Cardiac ventricle fibroblast (primary cell): Measurements from ENCODE around the gene PYCR2. TPM values are rescaled to one million over a fixed set of nuclear protein-coding genes. Genes with fewer than 3 reads are reported as not detected.

Experiments used
- total RNA-seq: library from RNA; depleted of rRNA; stranded (reverse); fragments of >200 nt; gene quantifications from 2 replicates; pipeline ENCODE4 v1.2.3, GENCODE V29; 2015

Gene PYCR2
- 31.7 and 42.4 TPM in 2 replicates for total RNA-seq

DNA sequence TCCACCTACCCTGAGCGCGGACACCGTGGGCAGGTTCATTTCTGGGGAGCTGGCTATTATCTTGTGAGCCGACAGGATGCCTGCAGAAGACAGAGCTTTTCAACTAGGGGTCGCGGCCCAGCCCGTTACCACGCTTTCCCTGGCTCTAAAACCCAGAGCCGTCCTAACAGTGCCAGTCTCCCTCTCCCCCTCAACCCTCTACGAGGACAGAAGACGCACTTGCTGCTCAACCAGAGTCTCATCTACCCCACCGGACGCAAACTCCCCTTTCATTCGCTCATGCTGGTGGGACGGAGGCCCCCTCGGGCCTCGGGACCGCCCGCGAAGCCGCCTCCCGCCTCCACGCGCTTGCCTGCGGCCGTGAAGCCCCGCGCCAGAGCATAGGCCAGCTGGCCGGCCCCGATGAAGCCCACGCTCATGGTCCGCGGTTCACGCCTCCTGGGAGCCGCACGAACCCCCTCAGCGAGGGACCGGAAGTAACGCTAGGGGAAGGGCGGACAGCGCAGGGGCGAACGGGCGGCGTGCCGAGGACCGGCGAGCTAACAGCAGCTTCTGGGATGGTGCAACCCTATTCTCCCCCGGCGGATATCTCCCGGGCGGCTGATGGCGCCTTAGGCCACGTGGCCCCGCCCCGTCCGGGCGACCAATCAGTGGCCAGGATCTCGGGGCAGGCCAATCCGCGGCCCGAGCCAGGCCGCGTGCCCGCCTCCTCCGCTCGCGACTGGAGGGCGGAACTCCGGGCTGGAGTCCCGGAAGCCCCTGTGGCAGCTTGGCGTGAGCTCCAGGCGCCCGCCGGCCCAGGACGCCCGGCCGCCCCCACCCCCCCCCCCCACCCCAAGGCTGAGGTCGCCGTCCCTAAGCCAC is at the start of gene PYCR2:
TSS of gene PYCR2 (minus strand) at position 559 of the 864 bp plus-strand sequence. CDS start at position 419, 140 bp downstream.

DNA sequence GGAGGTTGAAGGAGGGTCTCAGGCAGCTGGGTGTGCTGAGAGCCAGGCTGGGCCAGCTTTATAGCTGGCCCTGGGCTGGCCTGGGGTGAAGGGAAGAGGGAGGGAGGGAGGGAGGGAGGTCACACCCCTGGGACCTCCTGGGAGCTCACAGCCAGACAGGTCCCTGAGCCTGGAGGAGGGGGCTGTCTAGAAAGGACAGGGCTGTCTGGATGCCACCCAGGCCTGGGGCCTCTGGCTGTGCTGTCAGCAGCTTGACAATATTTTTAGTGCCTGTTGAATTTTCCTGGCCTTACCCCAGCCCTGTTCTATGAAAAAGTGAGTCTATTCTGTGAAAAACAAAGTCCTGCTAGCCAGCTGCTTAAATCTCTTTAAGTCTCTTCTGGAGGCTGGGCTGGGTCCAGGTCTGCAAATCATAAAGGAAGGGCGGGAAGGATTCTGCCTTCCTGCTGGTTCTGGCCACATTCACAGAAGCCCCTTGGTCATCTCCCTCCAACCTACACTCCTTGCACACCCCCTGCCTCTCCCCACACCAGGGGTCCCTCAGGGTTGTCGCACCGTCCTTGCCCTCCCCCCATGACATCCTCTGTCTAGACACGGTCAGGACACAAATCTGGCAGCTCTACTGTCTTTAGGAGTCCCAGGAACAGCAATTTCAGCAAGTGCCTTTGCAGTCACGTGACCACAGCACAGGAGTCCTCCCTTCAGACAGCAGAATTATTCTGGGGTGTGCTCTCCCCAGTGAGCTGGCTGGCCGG is 17.3 kb upstream of the PYCR2 start, which contains the start of gene LEFTY2:
TSS of gene LEFTY2 (minus strand) at position 34 of the 755 bp plus-strand sequence. CDS start 80 bp downstream, outside the sequence.

DNA sequence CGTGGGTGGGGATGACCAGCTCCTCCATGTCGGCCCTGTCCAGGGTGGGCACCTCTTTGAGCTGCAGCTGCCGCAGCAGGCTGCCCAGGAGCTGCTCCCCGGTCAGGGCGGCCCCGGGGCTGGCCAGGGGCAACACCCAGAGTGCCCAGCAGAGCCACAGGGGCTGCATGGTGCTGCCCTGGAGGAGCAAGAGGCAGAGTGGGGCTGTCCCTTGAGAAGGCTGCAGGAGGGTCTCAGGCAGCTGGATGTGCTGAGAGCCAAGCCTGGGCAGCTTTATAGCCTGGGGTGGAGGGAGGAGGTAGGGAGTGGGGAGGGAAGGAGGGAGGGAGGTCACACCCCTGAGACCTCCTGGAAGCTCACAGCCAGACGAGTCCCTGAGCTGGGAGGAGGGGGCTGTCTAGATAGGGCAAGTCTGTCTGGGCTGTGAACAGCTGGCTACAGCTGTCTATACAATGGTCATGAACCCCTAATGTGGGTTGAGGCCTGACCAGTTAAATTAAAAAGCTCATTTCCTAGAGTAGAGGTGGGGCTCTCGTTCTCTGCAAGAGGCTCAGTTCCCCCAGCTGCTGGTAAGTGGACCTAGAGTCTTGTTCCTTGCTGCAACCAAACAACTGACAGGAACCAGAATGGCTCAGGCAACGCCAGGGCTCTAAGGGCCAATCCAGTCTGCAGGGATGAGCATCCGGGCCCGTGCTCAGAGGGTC is 35.0 kb downstream of the PYCR2 start, which contains the start of gene LEFTY1:
TSS of gene LEFTY1 (minus strand) at position 249 of the 704 bp plus-strand sequence. CDS start at position 169, 80 bp downstream.

DNA sequence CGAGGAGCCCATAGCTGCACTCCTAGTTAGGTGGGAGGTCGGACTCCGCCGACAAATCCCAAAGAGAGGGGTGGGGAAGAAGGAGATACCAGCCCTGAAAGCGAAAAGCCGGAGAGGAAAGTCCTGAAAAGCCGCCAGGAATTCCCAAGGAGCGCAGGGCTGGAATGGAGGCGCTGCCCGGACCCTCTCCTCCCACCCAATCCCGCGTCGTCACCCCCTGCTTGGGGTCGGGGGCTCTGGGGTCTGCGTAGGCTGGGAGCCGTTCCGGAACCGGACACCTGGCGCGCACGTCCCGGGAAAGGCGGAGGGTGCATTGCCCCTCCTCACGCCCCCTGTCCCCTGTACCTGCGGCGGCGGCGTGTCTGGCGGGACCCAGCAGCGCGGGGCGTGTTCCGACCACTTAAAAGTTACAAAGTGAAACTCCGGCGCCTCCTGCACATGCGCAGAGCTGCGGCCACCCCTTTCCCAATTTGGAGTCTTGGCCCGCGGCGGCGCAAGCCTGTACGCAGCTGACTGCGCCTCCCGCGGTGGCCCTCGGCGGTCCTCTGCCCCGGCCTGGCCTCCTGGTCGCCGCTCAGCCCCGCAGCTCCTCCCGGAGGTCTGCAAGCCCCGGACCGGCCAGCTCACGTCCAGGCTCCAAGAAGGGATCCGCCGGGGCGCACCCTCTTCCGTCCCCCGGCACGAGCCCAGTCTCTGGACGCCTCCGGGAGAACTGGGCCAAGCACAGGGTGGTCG is 41.9 kb downstream of the PYCR2 start, which contains the start of gene TMEM63A:
TSS of gene TMEM63A (minus strand) at position 422 of the 735 bp plus-strand sequence. CDS start 4,800 bp downstream, outside the sequence.

Other genes with a start within 250 kb of the PYCR2 start
- gene SRP9, start 146.4 kb downstream of the PYCR2 start, total RNA-seq = 140 and 152 TPM in 2 replicates
- 390 and 427 TPM in 2 replicates for gene EPHX1, start 114.1 kb downstream of the PYCR2 start, total RNA-seq
- 10.2 and 12.4 TPM in 2 replicates for gene TMEM63A, start 41.9 kb downstream of the PYCR2 start, total RNA-seq
- gene LEFTY1, start 35.1 kb downstream of the PYCR2 start, total RNA-seq = not detected in 2 replicates
- not detected in 2 replicates for gene LEFTY2, start 17.0 kb upstream of the PYCR2 start, total RNA-seq
- gene SDE2, start 75.1 kb upstream of the PYCR2 start, total RNA-seq = 10.4 and 11.8 TPM in 2 replicates
- gene H3-3A, start 138.5 kb upstream of the PYCR2 start, total RNA-seq = 231 and 252 TPM in 2 replicates